ES-I3 (cell line): ENCODE measurements around the gene PTPN2.

Experiments
- H3K36me3 ChIP-seq: 2 replicates; pipeline ENCODE4 v1.6.1; 2013; ENCODE audit warnings: mild to moderate bottlenecking, low read length, control low read depth, moderate library complexity; ENCODE audit not compliant: insufficient read depth
- H3K4me1 ChIP-seq: 2 replicates; pipeline ENCODE4 v1.6.1; 2013; ENCODE audit warnings: mild to moderate bottlenecking, control low read depth, low read length; ENCODE audit not compliant: insufficient read depth
- H3K9ac ChIP-seq: 2 replicates; pipeline ENCODE4 v1.6.1; 2013; ENCODE audit warnings: low read depth, mild to moderate bottlenecking, low read length, moderate library complexity
- H3K9me3 ChIP-seq: 2 replicates; pipeline ENCODE4 v1.6.1; 2013; ENCODE audit warnings: mild to moderate bottlenecking, low read length, moderate library complexity; ENCODE audit not compliant: control insufficient read depth, insufficient read depth

Gene PTPN2

GRCh38 chr18:12750715-12751502 is 133.1 kb downstream of the PTPN2 start:
- no peaks in the 10 kb centered on the region for H3K9me3 ChIP-seq
- no peaks in the 10 kb centered on the region for H3K36me3 ChIP-seq
- no peak overlapping the region for H3K9ac ChIP-seq
- H3K4me1 ChIP-seq, result no peaks in the 10 kb centered on the region

GRCh38 chr18:12750076-12750714 is 133.8 kb downstream of the PTPN2 start:
- Histone ChIP-seq H3K9ac (no peak overlapping the region), H3K36me3 (no peaks in the 10 kb centered on the region), H3K4me1 (no peaks in the 10 kb centered on the region), H3K9me3 (no peaks in the 10 kb centered on the region)

- Histone ChIP-seq H3K9me3 (no peaks in the 10 kb centered on the region), H3K9ac (no peak overlapping the region), H3K36me3 (no peaks in the 10 kb centered on the region), H3K4me1 (no peaks in the 10 kb centered on the region)
These were observed 134.9 kb downstream of the PTPN2 start for GRCh38 chr18:12749121-12749520.

GRCh38 chr18:12748671-12749070 is 135.4 kb downstream of the PTPN2 start:
- Histone ChIP-seq H3K9me3 (no peaks in the 10 kb centered on the region), H3K9ac (no peak overlapping the region), H3K36me3 (no peaks in the 10 kb centered on the region), H3K4me1 (no peaks in the 10 kb centered on the region)

- H3K4me1 ChIP-seq, result no peaks in the 10 kb centered on the region
- no peaks in the 10 kb centered on the region for H3K36me3 ChIP-seq
- no peaks in the 10 kb centered on the region for H3K9me3 ChIP-seq
- no peak overlapping the region for H3K9ac ChIP-seq
These were observed 136.3 kb downstream of the PTPN2 start for GRCh38 chr18:12747530-12748315.

- Histone ChIP-seq H3K9ac (no peak overlapping the region), H3K9me3 (no peaks in the 10 kb centered on the region), H3K4me1 (no peaks in the 10 kb centered on the region), H3K36me3 (no peaks in the 10 kb centered on the region)
These were observed 138.8 kb downstream of the PTPN2 start for GRCh38 chr18:12745095-12745795.

- Histone ChIP-seq H3K4me1 (no peaks in the 10 kb centered on the region), H3K9ac (no peak overlapping the region), H3K9me3 (no peaks in the 10 kb centered on the region), H3K36me3 (no peaks in the 10 kb centered on the region)
These were observed 139.9 kb downstream of the PTPN2 start for GRCh38 chr18:12744103-12744502.

DNA sequence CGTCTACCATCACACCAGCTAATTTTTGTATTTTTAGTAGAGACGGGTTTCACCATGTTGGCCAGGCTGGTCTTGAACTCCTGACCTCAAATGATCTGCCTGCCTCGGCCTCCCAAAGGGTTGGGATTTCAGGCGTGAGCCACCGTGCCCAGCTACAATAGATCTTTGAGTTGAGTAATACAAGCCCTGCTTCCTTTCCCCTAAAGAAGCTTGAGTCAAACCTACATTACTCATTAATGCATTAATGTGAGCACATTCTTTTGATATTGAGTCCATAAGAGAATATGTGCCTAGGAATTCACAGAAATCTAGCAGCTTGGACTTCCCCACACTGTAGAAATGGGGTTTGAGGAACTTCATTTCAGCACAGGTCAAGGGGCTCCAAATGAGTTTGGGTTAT is 141.6 kb downstream of the PTPN2 start:
- no peaks in the 10 kb centered on the region for H3K36me3 ChIP-seq
- H3K4me1 ChIP-seq, result no peaks in the 10 kb centered on the region
- no peaks in the 10 kb centered on the region for H3K9me3 ChIP-seq
- no peak overlapping the region for H3K9ac ChIP-seq
